K562 (cell line): ENCODE measurements around the gene ANKRD10. TPM values are rescaled to one million over a fixed set of nuclear protein-coding genes. Genes with fewer than 3 reads are reported as not detected.

ENCODE experiments used
- ATAC-seq: fragments of 200-7000 bp; cut with Tn5 transposase; 3 replicates; pipeline ENCODE4 v1.9.1; 2020; ENCODE audit warnings: moderate library complexity
- BruUV-seq: library from RNA; stranded (reverse); fragments of 400-500 nt; replicated peaks from 2 replicates; lab custom pipeline; 2021; lab: Mats Ljungman, UMichigan
- CTCF ChIA-PET: fragments of 300-600 bp; formaldehyde crosslinking; extraction: SDS; loops from one replicate; lab custom pipeline; 2021; ENCODE audit warnings: low intra/inter-chr PET ratio; lab: Yijun Ruan, JAX
- POLR2A ChIA-PET: fragments of 300-600, 350-650 bp; sonication (Branson Sonifier 250); formaldehyde crosslinking; extraction: SDS; loops from one replicate; lab custom pipeline; 2021; ENCODE audit warnings: antibody characterized with exemption, inconsistent platforms; lab: Yijun Ruan, JAX
- DNase-seq, 4 experiments: peaks; one replicate each; pipeline versions ENCODE4 v3.0.0 to v3.0.0-alpha.2; 2011 to 2018; ENCODE audit warnings: low spot score in 3 of 4, mixed read lengths in 3 of 4; ENCODE audit errors: extremely low read depth in 1 of 4
- FAIRE-seq: peaks from 2 replicates; lab custom pipeline; 2011; peaks lifted over from hg19 to GRCh38; lab: Jason Lieb, UNC
- H2AFZ ChIP-seq: 2 replicates; pipeline ENCODE4 v1.6.0; 2011; ENCODE audit warnings: low read depth, low read length, control low read depth, inconsistent platforms
- H3K27ac ChIP-seq: fragments of 200-600 bp; 3 replicates; pipeline ENCODE4 v1.8.0; 2011; ENCODE audit warnings: low read depth, mild to moderate bottlenecking, control low read depth, inconsistent platforms, low read length, moderate library complexity, mixed read lengths; ENCODE audit errors: extremely low read depth
- H3K27me3 ChIP-seq, 2 experiments: fragments of 300-600 bp in 1 of 2; 2 replicates in 1 of 2; 3 replicates in 1 of 2; pipeline versions ENCODE4 v1.6.0 to v1.8.0; 2011; ENCODE audit warnings: inconsistent platforms in 2 of 2, low read length in 2 of 2, mild to moderate bottlenecking in 1 of 2, mixed read lengths in 1 of 2, moderate library complexity in 1 of 2; ENCODE audit not compliant: control insufficient read depth in 2 of 2, insufficient read depth in 2 of 2
- H3K36me3 ChIP-seq: fragments of 300-600 bp; 3 replicates; pipeline ENCODE4 v1.8.0; 2011; ENCODE audit warnings: mild to moderate bottlenecking, low read length, inconsistent platforms; ENCODE audit not compliant: control insufficient read depth, insufficient read depth
- H3K4me1 ChIP-seq, 2 experiments: fragments of 200-600 bp in 1 of 2; replicated peaks in 1 of 2; 2 replicates in 1 of 2; 3 replicates in 1 of 2; pipeline versions ENCODE4 v1.5.1 to v1.8.0; 2011; ENCODE audit warnings: inconsistent platforms in 2 of 2, low read length in 2 of 2, mild to moderate bottlenecking in 1 of 2, mixed read lengths in 1 of 2, moderate library complexity in 1 of 2; ENCODE audit not compliant: control insufficient read depth in 2 of 2, insufficient read depth in 2 of 2
- H3K4me2 ChIP-seq: 2 replicates; pipeline ENCODE4 v1.6.1; 2011; ENCODE audit warnings: low read length, control low read depth, inconsistent platforms, mixed read lengths; ENCODE audit not compliant: insufficient read depth
- H3K4me3 ChIP-seq: fragments of 200-600 bp; sonication (generic), shearing (Covaris generic); 2 replicates; pipeline ENCODE4 v1.5.1; 2016; ENCODE audit warnings: control low read depth, inconsistent platforms
- H3K79me2 ChIP-seq: fragments of 200-600 bp; 3 replicates; pipeline ENCODE4 v1.8.0; 2011; ENCODE audit warnings: low read length, inconsistent platforms; ENCODE audit not compliant: control insufficient read depth, insufficient read depth
- H3K9ac ChIP-seq, 2 experiments: 2 replicates each; pipeline versions ENCODE4 v1.6.0 to v1.6.1; 2011; ENCODE audit warnings: low read depth in 2 of 2, low read length in 2 of 2, control low read depth in 1 of 2, inconsistent platforms in 1 of 2, mild to moderate bottlenecking in 1 of 2, mixed read lengths in 1 of 2; ENCODE audit not compliant: insufficient read depth in 1 of 2
- H3K9me1 ChIP-seq: one replicate; pipeline ENCODE4 v1.6.0; 2011; ENCODE audit warnings: inconsistent platforms, mild to moderate bottlenecking, low read length, moderate library complexity; ENCODE audit not compliant: control insufficient read depth, insufficient read depth
- H3K9me3 ChIP-seq: replicated peaks from 2 replicates; pipeline ENCODE4 v1.5.1; 2011; ENCODE audit warnings: low read depth, low read length, inconsistent platforms; ENCODE audit not compliant: control insufficient read depth, insufficient read depth
- H4K20me1 ChIP-seq: replicated peaks from 2 replicates; pipeline ENCODE4 v1.6.1; 2011; ENCODE audit warnings: low read length, inconsistent platforms, mixed read lengths; ENCODE audit not compliant: control insufficient read depth, insufficient read depth
- CHD1 ChIP-seq: fragments of 200-600 bp; sonication (generic); IDR thresholded peaks from one replicate; pipeline ENCODE4 v1.6.1; 2012; ENCODE audit warnings: mild to moderate bottlenecking, moderate library complexity, low read length, inconsistent platforms
- HLTF ChIP-seq: fragments of 450-650 bp; IDR thresholded peaks from 2 replicates; pipeline ENCODE4 v1.6.1; 2016
- HMGN3 ChIP-seq: IDR thresholded peaks from 2 replicates; pipeline ENCODE4 v1.6.1; 2011; ENCODE audit warnings: borderline replicate concordance, low read depth, mild to moderate bottlenecking, mixed read lengths, low read length; ENCODE audit not compliant: insufficient read length; ENCODE audit errors: extremely low read depth
- KLF13 ChIP-seq: fragments of 450-650 bp; IDR thresholded peaks from 2 replicates; pipeline ENCODE4 v1.6.1; 2016; ENCODE audit warnings: missing genetic modification characterization, low read depth, mild to moderate bottlenecking, missing compliant biosample characterization, moderate library complexity, borderline replicate concordance
- MLLT1 ChIP-seq, 2 experiments: fragments of 450-650 bp; IDR thresholded peaks; 2 replicates each; pipeline ENCODE4 v1.6.1; 2016
- MYBL2 ChIP-seq, 2 experiments: fragments of 450-650 bp in 1 of 2; sonication (generic) in 1 of 2; formaldehyde crosslinking in 1 of 2; IDR thresholded peaks; 2 replicates each; pipeline versions ENCODE4 v1.6.1 to v1.8.1; 2017 to 2022; ENCODE audit warnings: borderline replicate concordance in 1 of 2, inconsistent platforms in 1 of 2, low read depth in 1 of 2, mild to moderate bottlenecking in 1 of 2, missing genetic modification reagents in 1 of 2, moderate library complexity in 1 of 2
- NKRF ChIP-seq: fragments of 450-650 bp; IDR thresholded peaks from 2 replicates; pipeline ENCODE4 v1.6.1; 2016; ENCODE audit warnings: borderline replicate concordance
- RBM14 ChIP-seq: fragments of 200-400 bp; formaldehyde crosslinking; IDR thresholded peaks from 2 replicates; pipeline ENCODE4 v1.6.1; 2018; ENCODE audit warnings: low read depth, mild to moderate bottlenecking, low read length, moderate library complexity, borderline replicate concordance; ENCODE audit not compliant: insufficient read depth
- SMARCB1 ChIP-seq: IDR thresholded peaks from 2 replicates; pipeline ENCODE4 v1.6.1; 2011; ENCODE audit warnings: improper control_type of control experiment, low read depth; ENCODE audit not compliant: insufficient read length
- THRA ChIP-seq: fragments of 450-650 bp; IDR thresholded peaks from 2 replicates; pipeline ENCODE4 v1.6.1; 2017; ENCODE audit warnings: mild to moderate bottlenecking, moderate library complexity
- WGBS: fragments of 100-300 bp; shearing (Covaris generic); methylation state at CpG from one replicate; pipeline ENCODE4 v1.1.6; 2016; ENCODE audit warnings: low coverage, mixed read lengths; ENCODE audit not compliant: insufficient coverage; ENCODE audit errors: missing lambda C conversion rate; 5-methylcytosine and 5-hydroxymethylcytosine counted together
- in situ Hi-C: fragments of 300-500 bp; cut with MboI; formaldehyde crosslinking; loops from 4 replicates; pipeline ENCODE4 v1.15.0; 2018; ENCODE audit warnings: inconsistent platforms, mixed read lengths
- intact Hi-C: fragments of 100-400 bp; cut with micrococcal nuclease; formaldehyde crosslinking; loops from 2 replicates; pipeline ENCODE4 v1.14.2; 2022
- polyA plus RNA-seq, 8 experiments: library from polyadenylated mRNA; depleted of rRNA in 4 of 8; stranded (reverse) in 5 of 8; unstranded in 3 of 8; fragments of >200 nt; fragmentation: Nextera tagmentation in 2 of 8; fragmentation: Illumina TruSeq in 1 of 8; extraction: Ambion mirVana in 2 of 8; extraction: Trizol in 1 of 8; gene quantifications; 2 replicates each; pipeline versions ENCODE4 v1.2.1 to v1.2.3, GENCODE V29; 2011 to 2014; ENCODE audit warnings: inconsistent platforms in 1 of 8, missing spikeins in 1 of 8
- total RNA-seq, 7 experiments: library from RNA; depleted of rRNA in 6 of 7; stranded (reverse); fragments of >200 nt in 6 of 7; fragmentation: Illumina TruSeq in 2 of 7; extraction: Trizol in 2 of 7; gene quantifications; 2 replicates each; pipeline versions ENCODE4 v1.2.1 to v1.2.3, GENCODE V29; 2011 to 2021; ENCODE audit warnings: low replicate concordance in 1 of 7

The ANKRD10 gene
- total and polyA plus RNA-seq, 9 of the 15 experiments (the other 6 are each of a cell fraction or from before 2014, with no cell fraction given) = 21.7 to 183 (median 45.0) TPM

- Histone ChIP-seq H2AFZ (peak overlapping the region; percentile 76), H3K4me1 (peaks cover 26 to 36% of the 10 kb centered on the region in 2 experiments; a peak in 4 of 5 replicates), H3K4me2 (peak overlapping the region; percentile 90), H3K27ac (peak overlapping the region; percentile 52; the same call in 1 of the 3 replicates), H3K27me3 (no peaks in the 10 kb centered on the region), H3K79me2 (peaks cover 10% of the 10 kb centered on the region; the same call in 2 of the 3 replicates), H3K36me3 (no peaks in the 10 kb centered on the region), H3K4me3 (peak overlapping the region; percentile 35), H3K9me1 (no peaks in the 10 kb centered on the region), H3K9me3 (peaks cover 2% of the 10 kb centered on the region; the same call in 1 of the 2 replicates), H3K9ac (peak overlapping the region; percentile 38 to 88; a peak in 3 of 4 replicates), H4K20me1 (no peaks in the 10 kb centered on the region)
- in situ Hi-C loops = no loop called here
- no peak for ATAC-seq
- 69% methylated on average over 16 of the region's 19 CpGs for WGBS
- intact Hi-C loops = loop anchor here (2.0 kb wide), 1 partner anchor 41 kb away; the partner anchor contains the start of gene ANKRD10
- FAIRE-seq = peak; percentile 68
- ChIA-PET POLR2A (no interaction called here), CTCF (no interaction called here)
- BruUV-seq = no TSS peak
- DNase-seq = no peak
- TF ChIP-seq HLTF (0 out of 2 replicates have a peak, but pooled peaks have one; percentile 38), SMARCB1 (no peak), THRA (no peak), HMGN3 (no peak), KLF13 (tag) (no peak), CHD1 (no peak), MYBL2 (IDR thresholded peaks at IDR 0.05; ENCODE audit: low read depth) (no peak), MYBL2 (CRISPR knock-in tag; IDR thresholded peaks at IDR 0.05; ENCODE audit: borderline replicate concordance) (no peak), MLLT1 (IDR thresholded peaks at IDR 0.05) (peak in 1 of 2 experiments; percentile 73; a peak in 3 of 4 replicates), RBM14 (no peak), NKRF (peak; percentile 52; the same call in 1 of the 2 replicates)
These were observed 41.0 kb downstream of the ANKRD10 start for GRCh38 chr13:110873639-110874507.
